ENCODE data around the gene CGNL1. TPM values are rescaled to one million over a fixed set of nuclear protein-coding genes. Genes with fewer than 3 reads are reported as not detected.

CGNL1 gene
- total and polyA plus RNA-seq, 10 of the 15 experiments (the other 5 are each of a cell fraction or from before 2014, with no cell fraction given) = under 0.01 to 0.27 (median 0.04) TPM; not detected in 3

- H3K4me3 ChIP-seq = no peak overlapping the region
- ATAC-seq = no peak
- no peaks in the 10 kb centered on the region for H3K9me3 ChIP-seq (replicated peaks; ENCODE audit: control insufficient read depth, insufficient read depth, low read length)
- SMC1A ChIA-PET (ENCODE audit: uncharacterized antibody, unreplicated experiment) = no interaction called here
- in situ Hi-C loops (cut with MboI) = no loop called here
- RAD21 ChIA-PET (ENCODE audit: unreplicated experiment) = no interaction called here
- no peaks in the 10 kb centered on the region for H3K79me2 ChIP-seq (ENCODE audit: control insufficient read depth, insufficient read depth, low read length)
- H2AFZ ChIP-seq (ENCODE audit: control insufficient read depth, low read depth, low read length) = no peak overlapping the region
- 43% methylated on average over 11 of the region's 11 CpGs for WGBS (ENCODE audit: insufficient coverage, insufficient replicate concordance, low lambda C conversion rate, missing lambda C conversion rate)
- FAIRE-seq = no peak
- no peak overlapping the region for H3K27ac ChIP-seq (ENCODE audit: control insufficient read depth, insufficient read depth)
- CTCF ChIA-PET = no interaction called here
- no peaks in the 10 kb centered on the region for H3K4me1 ChIP-seq (ENCODE audit: control insufficient read depth, insufficient read depth, low read length)
- no peaks in the 10 kb centered on the region; a peak in 1 of 4 replicates for H3K27me3 ChIP-seq (replicated peaks in 1 of 2; ENCODE audit: control insufficient read depth in 2 of 2, insufficient read depth in 2 of 2, low read length in 1 of 2)
- H3K9ac ChIP-seq (ENCODE audit: control insufficient read depth, insufficient read depth, low read length) = no peak overlapping the region
- H4K20me1 ChIP-seq (ENCODE audit: control insufficient read depth, insufficient read depth) = no peaks in the 10 kb centered on the region
- POLR2A ChIA-PET = no interaction called here
- intact Hi-C loops (cut with micrococcal nuclease; ENCODE audit: unreplicated experiment) = no loop called here
- no peak for DNase-seq (ENCODE audit: low read depth, low spot score)
- no TSS peak for BruUV-seq (replicated peaks)
- H3K36me3 ChIP-seq (ENCODE audit: control insufficient read depth in 2 of 2, insufficient read depth in 2 of 2, low read length in 1 of 2) = no peaks in the 10 kb centered on the region
- H3K4me2 ChIP-seq (ENCODE audit: control insufficient read depth, insufficient read depth) = no peak overlapping the region
- TF ChIP-seq ZNF384 (IDR thresholded peaks at IDR 0.05; ENCODE audit: borderline replicate concordance, low read depth, low read length) = no peak
- TF ChIP-seq ESRRA (IDR thresholded peaks at IDR 0.05; ENCODE audit: low read length) = no peak
- TF ChIP-seq STAT3 (IDR thresholded peaks at IDR 0.05; ENCODE audit: low read depth, low read length) = no peak
- no peak for TF ChIP-seq RELA (IDR thresholded peaks at IDR 0.05; ENCODE audit: borderline replicate concordance, partially characterized antibody)
- no peak for TF ChIP-seq BACH1 (IDR thresholded peaks at IDR 0.05; ENCODE audit: borderline replicate concordance)
- no peak for TF ChIP-seq CUX1 (IDR thresholded peaks at IDR 0.05; ENCODE audit: insufficient replicate concordance, low read depth, low read length)
- TF ChIP-seq MAX (IDR thresholded peaks at IDR 0.05; ENCODE audit: low read depth, low read length) = no peak
- TF ChIP-seq MTA3 (IDR thresholded peaks at IDR 0.05; ENCODE audit: borderline replicate concordance, low read length) = no peak
- no peak for TF ChIP-seq USF1 (IDR thresholded peaks at IDR 0.05; ENCODE audit: borderline replicate concordance, extremely low read length, insufficient read depth, low read depth, low read length)
- no peak for TF ChIP-seq ELK1 (IDR thresholded peaks at IDR 0.05; ENCODE audit: low read depth, low read length)
- TF ChIP-seq POLR2AphosphoS2 (IDR thresholded peaks at IDR 0.05; ENCODE audit: low read depth, low read length) = no peak
- TF ChIP-seq MTA2 (IDR thresholded peaks at IDR 0.05; ENCODE audit: low read depth) = no peak
- no peak for TF ChIP-seq EP300 (IDR thresholded peaks at IDR 0.05; ENCODE audit: borderline replicate concordance in 1 of 2, control insufficient read depth in 1 of 2, low read depth in 2 of 2, low read length in 2 of 2)
- no peak for TF ChIP-seq RUNX3 (IDR thresholded peaks at IDR 0.05; ENCODE audit: low read length)
- no peak for TF ChIP-seq NFYA (IDR thresholded peaks at IDR 0.05; ENCODE audit: borderline replicate concordance, low read depth, low read length)
- TF ChIP-seq RAD21 (IDR thresholded peaks at IDR 0.05; ENCODE audit: insufficient read depth, low read depth, low read length) = no peak
- TF ChIP-seq MEF2B (IDR thresholded peaks at IDR 0.05; ENCODE audit: partially characterized antibody, poor library complexity, severe bottlenecking) = no peak
Measured at GRCh38 chr15:57452090-57452754, 75.9 kb downstream of the CGNL1 start.

Measured in GM12878 (cell line).